AG10803 (cell line): ENCODE results near the gene VSTM2L.

Experiments
- DNase-seq: peaks from one replicate; pipeline ENCODE4 v3.0.0; 2010; ENCODE audit warnings: low read depth
- H3K4me3 ChIP-seq: 2 replicates; pipeline ENCODE4 v1.5.1; 2011; ENCODE audit warnings: mild to moderate bottlenecking, low read length, control low read depth
- TF ChIP-seq, protein P1 (sequence below): conservative IDR thresholded peaks from 2 replicates; pipeline ENCODE4 v1.5.1; 2011; ENCODE audit warnings: mild to moderate bottlenecking, low read length, control low read depth, inconsistent platforms

VSTM2L gene

DNA sequence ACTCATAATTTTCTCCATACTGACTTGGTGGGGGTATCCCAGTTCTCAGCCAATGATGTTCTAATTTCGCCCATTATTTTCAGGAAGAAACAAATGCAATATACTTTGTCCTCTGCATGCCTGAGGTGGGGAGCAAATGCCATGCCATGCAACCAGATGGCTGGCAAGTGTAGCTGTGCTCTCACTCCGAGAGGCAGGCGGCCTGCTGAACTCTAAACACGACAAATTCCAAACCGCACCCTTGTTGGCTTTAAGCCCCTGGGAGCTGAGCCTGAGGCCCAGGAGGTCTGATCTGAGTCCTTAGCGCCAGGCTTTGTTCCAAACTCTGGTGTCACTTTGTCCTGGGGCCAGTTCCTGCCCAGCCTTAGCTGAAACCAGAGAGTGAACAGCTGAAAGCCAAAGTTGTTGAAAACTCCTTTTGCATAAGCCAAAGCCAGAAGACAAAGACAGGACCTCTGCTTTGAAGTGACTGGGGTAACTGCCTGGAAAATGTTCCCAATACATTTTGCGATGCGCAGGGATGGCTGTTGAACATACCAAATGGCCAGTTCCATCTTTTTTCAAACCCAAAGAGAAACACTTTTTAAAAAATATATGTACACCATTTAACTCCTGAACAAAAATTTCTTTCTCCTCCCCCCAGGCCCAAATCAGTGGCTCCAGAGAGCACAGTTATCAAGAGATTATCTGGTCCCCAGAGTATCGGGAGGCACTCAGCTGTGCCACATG is 84.1 kb downstream of the VSTM2L start:
- TF ChIP-seq, protein P1, sequence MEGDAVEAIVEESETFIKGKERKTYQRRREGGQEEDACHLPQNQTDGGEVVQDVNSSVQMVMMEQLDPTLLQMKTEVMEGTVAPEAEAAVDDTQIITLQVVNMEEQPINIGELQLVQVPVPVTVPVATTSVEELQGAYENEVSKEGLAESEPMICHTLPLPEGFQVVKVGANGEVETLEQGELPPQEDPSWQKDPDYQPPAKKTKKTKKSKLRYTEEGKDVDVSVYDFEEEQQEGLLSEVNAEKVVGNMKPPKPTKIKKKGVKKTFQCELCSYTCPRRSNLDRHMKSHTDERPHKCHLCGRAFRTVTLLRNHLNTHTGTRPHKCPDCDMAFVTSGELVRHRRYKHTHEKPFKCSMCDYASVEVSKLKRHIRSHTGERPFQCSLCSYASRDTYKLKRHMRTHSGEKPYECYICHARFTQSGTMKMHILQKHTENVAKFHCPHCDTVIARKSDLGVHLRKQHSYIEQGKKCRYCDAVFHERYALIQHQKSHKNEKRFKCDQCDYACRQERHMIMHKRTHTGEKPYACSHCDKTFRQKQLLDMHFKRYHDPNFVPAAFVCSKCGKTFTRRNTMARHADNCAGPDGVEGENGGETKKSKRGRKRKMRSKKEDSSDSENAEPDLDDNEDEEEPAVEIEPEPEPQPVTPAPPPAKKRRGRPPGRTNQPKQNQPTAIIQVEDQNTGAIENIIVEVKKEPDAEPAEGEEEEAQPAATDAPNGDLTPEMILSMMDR, result no peak
- DNase-seq, result peak; percentile 77
- H3K4me3 ChIP-seq, result no peak overlapping the region

DNA sequence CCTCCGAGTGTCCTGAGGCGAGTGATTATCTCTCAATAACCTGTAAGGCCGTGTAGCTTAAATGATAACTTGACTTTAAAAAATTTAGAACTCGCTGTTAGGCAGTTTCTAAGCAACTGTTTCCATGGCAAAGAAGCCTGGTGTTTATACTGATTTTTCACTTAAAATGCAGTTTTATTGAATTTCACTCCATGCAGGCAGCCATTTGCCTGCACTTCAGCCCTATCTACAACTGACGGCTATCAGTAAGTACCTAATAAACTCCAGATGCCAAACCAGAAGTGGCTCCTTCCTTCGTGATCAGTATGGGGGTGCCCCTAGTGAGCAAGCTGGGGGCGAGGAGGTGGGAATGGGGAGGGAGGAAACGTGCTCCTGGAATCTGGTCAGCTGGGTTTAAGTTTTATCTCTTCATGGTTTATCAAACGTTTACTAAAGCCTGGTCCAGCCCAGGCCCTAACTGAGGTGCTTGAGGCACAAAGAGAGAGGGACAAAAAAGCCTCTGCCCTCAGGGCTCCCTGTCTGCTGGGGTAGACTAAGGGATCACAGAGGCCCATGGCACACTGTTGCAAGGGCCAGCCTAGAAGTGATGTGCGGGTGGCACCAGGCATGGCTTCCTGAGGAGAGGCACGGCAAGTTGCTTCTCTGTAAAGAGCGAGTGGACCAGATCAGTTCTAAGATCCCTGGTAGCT is 84.8 kb downstream of the VSTM2L start:
- no peak overlapping the region for H3K4me3 ChIP-seq
- DNase-seq, result no peak
- TF ChIP-seq, protein P1, result no peak

DNA sequence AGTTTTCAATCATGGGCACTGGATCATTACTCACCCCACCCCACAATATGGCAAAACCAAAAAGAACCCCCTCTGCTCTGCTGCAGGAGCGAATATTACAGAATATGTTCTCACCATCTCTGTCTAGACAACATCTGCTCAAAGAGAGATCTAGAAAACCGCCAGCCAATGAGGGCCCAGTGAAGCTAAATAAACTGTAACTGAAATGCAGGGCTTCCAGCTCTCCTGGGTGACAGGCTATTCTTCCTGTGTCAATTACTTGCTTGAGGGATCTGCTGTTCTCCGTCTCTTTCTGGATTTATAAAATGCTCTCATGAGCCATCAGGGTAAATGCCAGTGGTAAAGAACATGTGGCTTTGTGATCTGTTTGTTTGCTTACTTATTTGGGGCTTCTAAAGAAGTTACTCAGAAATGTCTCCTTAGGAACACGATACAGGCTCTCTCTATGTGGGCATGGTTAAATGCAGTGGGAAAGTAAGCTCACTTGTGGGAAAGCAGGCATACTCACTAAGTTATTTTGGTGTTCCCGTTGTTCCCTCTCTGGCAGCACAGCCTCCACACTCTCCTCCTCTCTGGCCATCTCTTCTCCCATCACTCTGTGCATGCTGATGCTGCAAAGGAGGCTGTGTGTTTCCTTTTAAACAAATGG is 85.5 kb downstream of the VSTM2L start:
- peak; percentile 5 for DNase-seq
- no peak overlapping the region for H3K4me3 ChIP-seq
- TF ChIP-seq, protein P1, result no peak

DNA sequence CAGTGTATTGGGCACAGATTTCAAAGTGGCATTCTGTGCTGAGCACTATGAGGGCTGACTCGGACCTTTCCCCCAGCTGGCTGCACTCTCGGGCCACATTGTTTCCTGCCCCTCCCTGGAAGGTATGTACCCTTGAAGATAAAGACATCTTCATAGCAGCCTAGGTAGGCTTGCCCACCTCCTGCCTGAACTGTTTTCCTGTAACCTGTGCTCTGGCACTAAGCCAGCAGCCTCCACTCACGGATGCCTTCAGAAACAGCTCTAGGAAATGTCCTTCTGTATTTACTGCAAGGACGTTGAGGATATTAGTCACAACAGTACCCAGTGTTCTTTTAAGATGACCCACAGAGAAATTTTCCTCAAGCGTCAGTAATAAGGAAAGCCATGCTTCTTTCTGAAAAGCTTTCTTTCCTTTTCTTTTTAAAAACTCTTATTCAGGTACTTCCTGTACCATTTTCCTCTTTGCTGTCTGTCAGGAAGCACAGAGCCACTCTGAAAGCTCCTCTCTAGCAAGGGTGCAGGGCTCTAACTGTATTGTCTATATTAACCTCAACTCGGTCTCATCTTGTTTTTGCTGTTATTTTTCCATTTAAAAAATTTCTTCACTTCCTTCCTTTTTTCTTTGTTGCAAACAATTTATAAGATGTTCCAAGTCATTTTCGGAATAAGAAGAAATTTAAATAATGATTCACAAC is 86.8 kb downstream of the VSTM2L start:
- no peak for DNase-seq

DNA sequence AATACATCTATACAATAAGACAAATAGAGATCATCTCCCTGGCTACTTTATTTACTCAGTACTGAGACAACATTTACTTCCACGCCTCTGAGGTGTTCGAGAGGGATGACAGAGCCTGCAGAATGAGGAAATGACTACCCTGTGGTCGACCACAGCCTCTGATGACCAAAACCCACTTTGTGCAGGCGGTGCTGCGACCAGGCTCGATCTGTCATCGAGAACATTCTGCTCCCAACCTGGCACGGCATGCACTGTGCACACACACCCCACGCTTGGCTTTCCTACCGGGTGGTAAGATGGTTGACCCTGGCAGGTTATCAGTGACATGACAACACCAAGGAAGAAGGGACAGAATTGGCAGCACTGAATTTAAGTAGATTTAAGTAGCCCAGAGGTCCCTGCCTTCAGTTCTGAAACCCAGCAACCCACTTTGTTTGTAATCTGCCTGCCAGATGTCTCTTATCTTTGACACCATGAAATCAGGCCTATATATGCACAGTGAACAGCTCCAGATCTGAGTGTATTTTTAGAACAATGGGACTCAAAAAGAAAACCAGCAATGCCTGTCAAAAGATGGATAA is 87.7 kb downstream of the VSTM2L start:
- no peak overlapping the region for H3K4me3 ChIP-seq
- peak; percentile 79 for DNase-seq
- TF ChIP-seq, protein P1, result no peak

More for the DNA sequence above, 86.8 kb downstream of the VSTM2L start:
- TF ChIP-seq, protein P1, result no peak
- no peak overlapping the region for H3K4me3 ChIP-seq

DNA sequence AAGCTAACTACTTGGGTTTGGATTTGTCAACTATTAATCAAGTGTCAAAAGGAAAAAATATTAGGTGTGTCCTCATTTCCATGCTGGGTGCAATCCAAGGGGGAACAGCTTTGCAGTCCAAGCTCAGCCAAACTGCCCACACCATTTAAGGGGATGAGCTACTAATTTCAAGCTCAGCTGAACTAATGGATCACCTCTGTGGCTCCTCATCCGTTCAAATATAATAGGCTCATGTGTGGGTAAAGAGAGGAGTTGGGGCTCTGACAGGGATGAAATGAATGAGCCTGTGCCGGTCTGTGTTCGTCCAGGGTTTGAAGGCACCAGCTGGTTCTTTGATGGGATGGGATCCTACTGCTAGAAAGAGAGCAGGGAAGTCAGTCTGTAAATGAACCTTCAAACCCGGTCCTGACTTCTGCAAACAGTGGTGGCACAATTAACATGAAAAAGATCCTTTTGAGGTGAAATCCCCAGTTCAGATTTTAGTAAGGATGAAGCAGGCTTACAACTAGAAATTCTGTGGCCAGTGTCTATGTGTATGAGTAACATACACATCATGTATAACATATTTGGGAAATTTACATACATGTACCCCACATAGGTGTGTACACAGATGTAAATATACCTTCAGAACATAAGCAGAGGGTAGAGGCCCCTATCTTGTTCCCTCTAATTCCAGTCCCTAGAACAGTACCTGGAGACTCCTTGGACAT is 88.4 kb downstream of the VSTM2L start:
- TF ChIP-seq, protein P1, result no peak
- no peak for DNase-seq
- no peak overlapping the region for H3K4me3 ChIP-seq
